ENCODE results near the gene CCL16. TPM values are rescaled to one million over a fixed set of nuclear protein-coding genes. Genes with fewer than 3 reads are reported as not detected.
"Not testable (repeated sequence)": the region's sequence is repeated elsewhere in the genome, so short reads cannot be mapped to it uniquely, and the experiment has no call there.

Gene CCL16, protein sequence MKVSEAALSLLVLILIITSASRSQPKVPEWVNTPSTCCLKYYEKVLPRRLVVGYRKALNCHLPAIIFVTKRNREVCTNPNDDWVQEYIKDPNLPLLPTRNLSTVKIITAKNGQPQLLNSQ
- total RNA-seq = not detected
- long read RNA-seq = 0 reads

DNA sequence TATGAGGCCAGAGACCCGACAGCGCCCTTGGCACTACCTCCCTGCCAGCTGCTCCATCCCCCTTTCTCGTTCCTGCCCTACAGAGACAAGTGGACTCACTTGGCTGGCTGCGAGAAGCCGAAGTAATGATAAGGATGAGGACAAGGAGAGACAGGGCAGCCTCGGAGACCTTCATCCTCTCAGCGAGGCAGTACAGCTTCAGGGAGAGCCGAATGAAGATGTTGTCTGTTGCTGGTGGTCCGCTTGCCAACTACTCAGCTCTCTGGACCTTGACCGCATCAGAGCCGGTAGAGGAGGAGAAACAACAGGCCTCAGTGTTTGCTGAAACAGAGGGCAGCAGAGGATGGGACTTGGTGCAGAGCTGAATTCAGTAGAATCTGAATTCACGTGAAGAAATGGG is at the start of gene CCL16:
Gene CCL16, minus strand, starts transcription at position 252 of the 400 bp plus-strand sequence. Its CDS starts 77 bp downstream, at position 175.
- intact Hi-C loops (cut with DNase I) = no loop called here
- DNase-seq (ENCODE audit: missing footprints) (no peak), ATAC-seq (no peak)

- intact Hi-C loops (cut with DNase I) = no loop called here
- DNase-seq (ENCODE audit: missing footprints) (no peak), ATAC-seq (no peak)
Measured at GRCh38 chr17:36030956-36031355, 49.7 kb upstream of the CCL16 start.

DNA sequence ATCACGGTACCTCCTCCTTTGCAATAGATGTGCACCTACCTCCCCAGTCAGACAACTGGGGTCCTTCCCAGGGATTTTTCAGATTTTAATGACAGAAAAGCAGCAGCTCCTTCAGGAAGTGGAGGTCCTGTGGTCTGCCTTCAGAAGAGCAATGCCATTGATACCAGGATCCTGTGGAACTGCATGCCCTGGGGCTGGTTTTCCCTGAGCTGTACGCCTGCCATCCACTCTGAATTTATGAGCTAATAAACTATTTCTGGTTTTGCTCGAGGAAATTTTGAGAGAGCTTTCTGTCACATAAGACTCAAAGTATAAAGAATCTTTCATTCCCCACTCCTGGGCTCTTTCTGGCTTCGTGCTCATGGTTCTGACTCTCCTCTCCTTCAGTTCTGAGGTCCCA is 46.5 kb upstream of the CCL16 start:
- intact Hi-C loops (cut with DNase I) = no loop called here
- DNase-seq (ENCODE audit: missing footprints) = no peak
- ATAC-seq = no peak

DNA sequence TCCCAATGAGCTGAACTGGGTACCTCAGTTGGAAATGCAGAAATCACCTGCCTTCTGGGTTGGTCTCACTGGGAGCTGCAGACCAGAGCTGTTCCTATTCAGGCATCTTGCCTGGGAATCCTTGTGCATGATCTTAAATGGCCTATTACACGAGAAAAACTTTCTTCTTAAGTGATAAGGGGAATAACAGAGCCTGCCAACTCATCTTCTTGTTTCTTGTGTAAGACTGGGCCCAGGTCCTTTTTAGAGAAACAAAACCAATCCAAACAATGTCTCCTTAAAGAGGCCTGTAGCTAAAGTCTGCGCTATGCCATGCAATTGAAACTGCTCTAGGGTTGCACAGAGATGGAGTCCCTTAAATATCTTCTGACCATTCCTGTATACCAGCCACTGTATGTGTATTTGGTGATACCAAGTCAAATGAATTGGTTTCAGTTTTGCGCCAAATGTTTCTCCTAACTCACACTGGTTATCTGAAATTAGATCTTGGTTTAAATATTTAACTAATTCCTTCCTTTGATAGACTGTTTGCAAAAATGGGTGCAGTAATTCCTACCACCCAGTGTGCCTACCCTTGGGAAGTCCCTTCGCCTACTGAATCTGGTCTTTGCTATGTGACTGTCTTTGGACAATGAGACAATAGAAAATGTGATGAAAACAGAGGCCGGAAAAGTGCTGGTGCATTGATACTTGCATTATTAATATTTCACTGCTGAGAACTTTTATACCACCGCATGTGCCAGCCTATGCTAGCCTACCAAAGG is 43.0 kb upstream of the CCL16 start:
- DNase-seq (ENCODE audit: missing footprints) = no peak
- intact Hi-C loops (cut with DNase I) = no loop called here
- ATAC-seq = no peak

DNA sequence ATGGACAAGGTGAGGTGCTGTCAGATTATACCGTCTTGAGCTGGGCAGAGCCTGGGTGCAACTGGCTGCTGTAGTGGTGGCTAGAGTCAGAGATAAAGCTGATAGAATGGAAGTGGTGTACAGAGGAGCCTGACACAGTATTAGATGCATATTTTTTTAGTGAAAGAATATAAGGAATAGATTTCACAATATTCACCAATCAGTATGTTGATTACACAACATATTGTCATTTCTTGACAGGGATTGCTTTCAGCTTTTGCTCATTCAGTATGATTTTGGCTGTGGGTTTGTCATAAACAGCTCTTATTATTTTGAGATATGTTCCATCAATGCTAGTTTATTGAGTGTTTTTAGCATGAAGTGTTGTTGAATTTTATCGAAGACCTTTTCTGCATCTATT is 38.1 kb upstream of the CCL16 start:
- intact Hi-C loops (cut with DNase I) = loop anchor here (10.0 kb wide), 1 partner anchor 55 kb away; no protein-coding TSS in a partner anchor
- DNase-seq (ENCODE audit: missing footprints) = no peak
- no peak for ATAC-seq

- DNase-seq (ENCODE audit: missing footprints) (no peak), ATAC-seq (no peak)
- intact Hi-C loops (cut with DNase I) = loop anchor here (10.0 kb wide), 1 partner anchor 57 kb away; no protein-coding TSS in a partner anchor
Measured at GRCh38 chr17:36017799-36018198, 36.5 kb upstream of the CCL16 start, which contains the start of gene CCL23. Gene CCL23 (minus strand): TSS chr17:36017972. CDS start chr17:36017897, 75 bp downstream.

DNA sequence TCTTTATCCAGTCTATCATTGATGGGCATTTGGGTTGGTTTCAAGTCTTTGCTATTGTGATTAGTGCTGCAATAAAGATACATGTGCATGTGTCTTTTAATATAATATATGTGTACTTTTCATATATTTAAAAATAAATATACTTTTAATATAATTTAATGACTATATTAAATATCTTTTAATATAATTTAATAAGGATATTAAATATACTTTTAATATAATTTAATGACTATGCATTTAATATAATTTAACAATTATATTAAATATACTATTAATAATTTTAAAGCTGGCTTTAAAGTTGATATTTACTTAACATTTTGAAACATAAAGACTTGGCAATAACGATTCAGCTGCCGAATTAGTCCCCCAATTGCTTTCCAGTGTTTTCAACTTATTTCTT is 35.3 kb upstream of the CCL16 start:
- ATAC-seq (no peak), DNase-seq (ENCODE audit: missing footprints) (no peak)
- intact Hi-C loops (cut with DNase I) = loop anchor here (10.0 kb wide), 1 partner anchor 58 kb away; no protein-coding TSS in a partner anchor

DNA sequence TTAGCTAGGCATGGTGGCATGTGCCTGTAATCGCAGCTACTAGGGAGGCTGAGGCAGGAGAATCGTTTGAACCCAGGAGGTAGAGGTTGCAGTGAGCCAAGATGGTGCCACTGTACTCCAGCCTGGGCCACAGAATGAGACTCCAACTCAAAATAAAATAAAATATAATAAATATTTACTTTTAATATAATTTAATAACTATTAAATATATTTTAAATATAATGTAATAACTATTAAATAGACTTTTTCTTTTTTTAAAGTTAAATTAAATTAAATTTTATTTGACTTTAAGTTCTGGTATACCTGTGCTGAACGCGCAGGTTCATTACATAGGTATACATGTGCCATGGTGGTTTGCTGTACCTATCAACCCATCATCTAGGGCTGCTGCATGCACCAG is 34.6 kb upstream of the CCL16 start:
- intact Hi-C loops (cut with DNase I) = loop anchor here (10.0 kb wide), 1 partner anchor 59 kb away; no protein-coding TSS in a partner anchor
- ATAC-seq = not testable (repeated sequence)

DNA sequence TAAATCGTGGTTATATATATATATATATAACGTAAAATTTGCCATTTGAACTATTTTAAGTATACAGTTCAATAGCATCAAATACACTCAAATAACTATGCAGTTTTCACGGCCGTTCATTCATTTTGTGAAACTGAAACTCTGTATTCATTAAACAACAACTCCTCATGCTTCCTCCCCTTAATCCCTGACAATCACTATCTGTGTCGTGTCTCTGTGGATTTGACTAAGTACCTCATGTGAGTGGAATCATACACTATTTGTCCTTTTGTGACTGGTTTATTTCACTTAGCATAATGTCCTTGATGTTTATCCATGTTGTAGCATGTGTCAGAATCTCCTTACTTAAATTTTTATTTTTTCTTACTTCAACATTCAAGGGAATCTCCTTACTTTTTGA is 33.6 kb upstream of the CCL16 start:
- intact Hi-C loops (cut with DNase I) = loop anchor here (10.0 kb wide), 1 partner anchor 60 kb away; no protein-coding TSS in a partner anchor
- DNase-seq (ENCODE audit: missing footprints) = no peak
- ATAC-seq = no peak

More for the DNA sequence above, 34.6 kb upstream of the CCL16 start:
- not testable (repeated sequence) for DNase-seq (ENCODE audit: missing footprints)

DNA sequence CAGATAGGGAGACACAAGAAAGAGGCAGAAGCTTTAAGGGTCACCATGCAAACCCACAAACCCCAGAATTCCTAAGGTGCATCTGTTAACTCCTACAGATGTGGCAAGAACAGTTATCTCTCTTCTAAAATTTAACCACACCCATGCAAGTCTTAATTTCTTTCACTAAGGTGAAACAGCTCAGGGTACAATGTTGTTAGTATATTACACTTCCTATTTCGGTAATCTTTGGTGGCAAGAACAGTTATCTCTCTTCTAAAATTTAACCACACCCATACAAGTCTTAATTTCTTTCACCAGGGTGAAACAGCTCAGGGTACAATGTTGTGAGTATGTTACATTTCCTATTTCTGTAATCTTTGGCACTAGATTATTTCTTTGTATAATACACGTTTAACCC is 29.9 kb upstream of the CCL16 start:
- ATAC-seq (no peak), DNase-seq (ENCODE audit: missing footprints) (no peak)
- intact Hi-C loops (cut with DNase I) = loop anchor here (10.0 kb wide), 1 partner anchor 64 kb away; no protein-coding TSS in a partner anchor

GRCh38 chr17:36008998-36009665 is 27.8 kb upstream of the CCL16 start:
- intact Hi-C loops (cut with DNase I) = no loop called here
- ATAC-seq (no peak), DNase-seq (ENCODE audit: missing footprints) (no peak)

GRCh38 chr17:36004594-36005108 is 23.4 kb upstream of the CCL16 start:
- DNase-seq (ENCODE audit: missing footprints) (no peak), ATAC-seq (no peak)
- intact Hi-C loops (cut with DNase I) = no loop called here

DNA sequence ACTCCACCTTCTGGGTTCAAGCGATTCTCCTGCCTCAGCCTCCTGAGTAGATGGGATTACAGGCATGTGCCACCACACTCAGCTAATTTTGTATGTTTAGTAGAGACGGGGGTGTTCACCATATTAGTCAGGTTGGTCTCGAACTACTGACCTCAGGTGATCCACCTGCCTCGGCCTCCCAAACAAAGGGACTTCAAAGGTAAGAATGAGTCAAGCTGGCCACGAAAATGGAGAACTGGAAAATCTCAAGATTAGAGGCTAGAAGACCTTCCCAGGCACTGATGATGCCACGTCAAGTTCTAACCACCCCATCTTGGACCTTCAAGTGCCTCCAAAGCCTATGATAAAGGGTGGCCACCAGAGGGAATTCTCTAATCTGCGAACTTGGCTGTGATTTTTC is 21.3 kb upstream of the CCL16 start:
- intact Hi-C loops (cut with DNase I) = no loop called here
- ATAC-seq = no peak
- no peak for DNase-seq (ENCODE audit: missing footprints)

GRCh38 chr17:36001862-36002603 is 20.7 kb upstream of the CCL16 start:
- intact Hi-C loops (cut with DNase I) = no loop called here
- ATAC-seq = no peak

GRCh38 chr17:36001110-36001771 is 19.9 kb upstream of the CCL16 start, which contains the start of gene CCL15:
Gene CCL15 (minus strand): TSS chr17:36001553. CDS start chr17:36001492, 61 bp downstream.
- intact Hi-C loops (cut with DNase I) = no loop called here
- ATAC-seq (no peak), DNase-seq (ENCODE audit: missing footprints) (no peak)

More at GRCh38 chr17:36001862-36002603, 20.7 kb upstream of the CCL16 start:
- DNase-seq (ENCODE audit: missing footprints) = no peak

GRCh38 chr17:36000732-36001109 is 19.4 kb upstream of the CCL16 start:
- intact Hi-C loops (cut with DNase I) = no loop called here
- ATAC-seq (no peak), DNase-seq (ENCODE audit: missing footprints) (no peak)

DNA sequence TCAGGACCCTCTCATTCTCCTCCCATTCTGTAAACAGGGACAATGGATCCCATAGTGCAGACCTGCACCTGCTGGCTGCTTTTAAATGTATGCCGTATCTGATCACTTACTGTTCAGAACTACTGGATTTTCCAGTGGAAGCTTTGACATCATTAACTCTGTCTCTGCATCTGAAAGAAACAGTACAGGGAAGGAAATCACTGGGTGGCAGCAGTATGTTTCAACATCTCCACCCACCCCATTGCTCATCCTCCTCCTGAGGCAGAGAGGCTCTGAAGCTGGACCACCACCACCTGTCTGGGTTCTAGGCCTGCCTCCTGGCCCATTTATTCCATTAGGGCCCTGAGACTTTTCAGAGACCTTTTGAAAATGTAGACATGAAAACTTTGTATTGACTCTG is 17.5 kb upstream of the CCL16 start:
- DNase-seq (ENCODE audit: missing footprints) (no peak), ATAC-seq (no peak)
- intact Hi-C loops (cut with DNase I) = no loop called here

DNA sequence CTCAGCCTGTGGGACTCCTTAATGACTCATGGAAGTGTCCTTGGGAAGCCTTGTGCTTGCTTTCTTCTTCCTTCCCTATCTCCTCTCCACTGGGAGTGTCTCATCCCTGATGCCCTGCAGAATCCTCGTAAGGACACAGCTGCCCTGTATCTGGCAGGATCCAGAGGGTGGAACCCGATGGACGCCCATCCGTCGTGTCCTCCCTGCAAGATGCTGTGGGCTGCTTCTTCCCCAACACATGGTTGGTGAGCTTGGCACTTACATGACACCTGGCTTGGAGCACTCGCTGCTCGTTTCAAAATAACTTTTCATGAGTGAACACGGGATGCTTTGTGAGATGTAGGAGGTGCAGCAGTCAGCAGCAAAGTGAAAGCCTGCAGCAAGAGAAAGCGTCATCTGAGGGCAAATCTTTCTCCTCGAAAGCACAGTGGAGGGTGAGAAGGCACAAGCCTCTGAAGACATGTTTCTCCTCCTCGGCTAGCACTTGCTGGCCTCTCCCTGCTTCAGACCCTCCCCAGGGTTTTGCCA is 16.8 kb upstream of the CCL16 start:
- ATAC-seq = no peak
- DNase-seq (ENCODE audit: missing footprints) = no peak
- intact Hi-C loops (cut with DNase I) = no loop called here

Data from Right ventricle myocardium inferior (tissue), 1 donor.